ENCODE measurements around the gene ZNF787.

DNA sequence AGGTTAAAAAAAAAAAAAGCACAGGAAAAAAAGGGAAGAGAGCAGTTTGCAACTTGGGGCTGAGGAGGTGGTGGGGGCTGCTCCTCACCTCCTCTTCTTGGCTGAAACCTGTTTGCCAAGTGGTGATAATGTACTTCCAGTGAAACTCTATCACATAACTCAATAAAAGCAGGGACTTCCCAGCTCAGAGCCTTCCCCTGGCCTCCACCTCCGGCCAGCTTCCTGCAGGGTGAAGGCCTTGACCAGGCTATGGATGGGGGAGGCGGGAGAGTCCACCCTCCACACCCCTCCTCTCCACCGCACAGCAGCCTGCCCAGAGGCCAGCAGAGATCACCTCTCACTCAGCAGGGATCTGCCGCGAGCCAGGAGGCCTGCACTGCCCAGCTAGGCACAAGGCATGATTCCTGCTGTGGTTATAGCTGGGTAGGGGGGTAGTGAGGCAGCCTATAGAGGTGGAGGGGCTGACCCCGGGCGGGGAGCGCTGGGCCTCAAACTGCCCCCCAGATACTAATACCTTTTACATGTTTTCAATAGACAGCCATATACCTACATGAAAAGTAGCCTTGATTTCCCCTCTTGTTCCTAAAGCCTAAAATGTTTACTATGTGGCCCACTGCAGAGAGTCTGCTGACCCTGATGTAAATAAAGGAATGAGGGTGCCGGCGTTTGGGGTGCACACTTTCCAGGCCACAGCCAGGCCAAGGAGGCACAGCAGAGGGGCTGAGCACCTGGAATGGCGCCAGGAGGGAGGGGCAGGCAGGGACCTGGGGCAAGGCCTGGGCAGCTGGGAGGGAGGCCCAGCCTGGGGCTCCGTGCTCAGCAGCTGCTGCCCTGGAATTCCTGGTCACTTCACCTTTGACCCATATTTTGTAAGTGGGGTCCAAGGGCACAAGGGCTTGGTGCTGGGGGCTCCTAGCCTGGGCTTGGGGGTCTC lies 10.3 kb downstream of the ZNF787 start:
- TF ChIP-seq POLR2A (IDR thresholded peaks at IDR 0.05) (no peak), EP300 (IDR thresholded peaks at IDR 0.05) (no peak)
- TF ChIP-seq, protein P1, sequence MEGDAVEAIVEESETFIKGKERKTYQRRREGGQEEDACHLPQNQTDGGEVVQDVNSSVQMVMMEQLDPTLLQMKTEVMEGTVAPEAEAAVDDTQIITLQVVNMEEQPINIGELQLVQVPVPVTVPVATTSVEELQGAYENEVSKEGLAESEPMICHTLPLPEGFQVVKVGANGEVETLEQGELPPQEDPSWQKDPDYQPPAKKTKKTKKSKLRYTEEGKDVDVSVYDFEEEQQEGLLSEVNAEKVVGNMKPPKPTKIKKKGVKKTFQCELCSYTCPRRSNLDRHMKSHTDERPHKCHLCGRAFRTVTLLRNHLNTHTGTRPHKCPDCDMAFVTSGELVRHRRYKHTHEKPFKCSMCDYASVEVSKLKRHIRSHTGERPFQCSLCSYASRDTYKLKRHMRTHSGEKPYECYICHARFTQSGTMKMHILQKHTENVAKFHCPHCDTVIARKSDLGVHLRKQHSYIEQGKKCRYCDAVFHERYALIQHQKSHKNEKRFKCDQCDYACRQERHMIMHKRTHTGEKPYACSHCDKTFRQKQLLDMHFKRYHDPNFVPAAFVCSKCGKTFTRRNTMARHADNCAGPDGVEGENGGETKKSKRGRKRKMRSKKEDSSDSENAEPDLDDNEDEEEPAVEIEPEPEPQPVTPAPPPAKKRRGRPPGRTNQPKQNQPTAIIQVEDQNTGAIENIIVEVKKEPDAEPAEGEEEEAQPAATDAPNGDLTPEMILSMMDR (IDR thresholded peaks at IDR 0.05): no peak

Data from ovary (tissue), 3 donors.